ENCODE measurements around the gene ANO6. TPM values are rescaled to one million over a fixed set of nuclear protein-coding genes. Genes with fewer than 3 reads are reported as not detected.
"Not testable (repeated sequence)": the region's sequence is repeated elsewhere in the genome, so short reads cannot be mapped to it uniquely, and the experiment has no call there.

ANO6 gene
- polyA plus RNA-seq, 1 donor from 2014 or later, result 9.0 TPM

GRCh38 chr12:45388545-45388944 lies 172.7 kb downstream of the ANO6 start:
- H3K9ac ChIP-seq (ENCODE audit: low read length), result no peak overlapping the region
- H3K4me3 ChIP-seq (ENCODE audit: low read length), result no peak overlapping the region
- H3K36me3 ChIP-seq (ENCODE audit: insufficient read depth, low read length), result no peaks in the 10 kb centered on the region
- TF ChIP-seq REST (IDR thresholded peaks at IDR 0.05; ENCODE audit: borderline replicate concordance), result no peak
- peak; percentile 46 for TF ChIP-seq CTCF (IDR thresholded peaks at IDR 0.05; ENCODE audit: poor library complexity, severe bottlenecking)
- no peak for TF ChIP-seq EP300 (conservative IDR thresholded peaks at IDR 0.05; ENCODE audit: poor library complexity, severe bottlenecking)
- no peak for TF ChIP-seq MXI1 (conservative IDR thresholded peaks at IDR 0.05; ENCODE audit: poor library complexity, severe bottlenecking)
- TF ChIP-seq TAF1 (IDR thresholded peaks at IDR 0.05; ENCODE audit: low read depth), result no peak
- TF ChIP-seq RAD21 (conservative IDR thresholded peaks at IDR 0.05), result peak; percentile 39
- peak; percentile 66 for TF ChIP-seq SMC3 (conservative IDR thresholded peaks at IDR 0.05; ENCODE audit: poor library complexity)
- no peak for TF ChIP-seq POLR2AphosphoS5 (IDR thresholded peaks at IDR 0.05)
- no peak for TF ChIP-seq EZH2 (IDR thresholded peaks at IDR 0.05; ENCODE audit: borderline replicate concordance, insufficient read depth, low read length, poor library complexity, severe bottlenecking)
- H3K79me2 ChIP-seq (replicated peaks; ENCODE audit: insufficient read depth, low read length), result no peaks in the 10 kb centered on the region
- H3K4me2 ChIP-seq (ENCODE audit: low read length), result no peak overlapping the region
- H3K27me3 ChIP-seq (ENCODE audit: insufficient read depth, low read depth, low read length), result no peaks in the 10 kb centered on the region
- no peaks in the 10 kb centered on the region for H3K9me3 ChIP-seq (ENCODE audit: low read length)
- no peaks in the 10 kb centered on the region for H4K20me1 ChIP-seq (ENCODE audit: insufficient read depth)
- no peak overlapping the region for H3K27ac ChIP-seq (ENCODE audit: low read length)
- H2AFZ ChIP-seq (ENCODE audit: low read depth, low read length), result no peak overlapping the region
- no peaks in the 10 kb centered on the region for H3K9me2 ChIP-seq (ENCODE audit: insufficient read depth, low read length)
- H3F3A ChIP-seq (ENCODE audit: insufficient read depth, low read length, poor library complexity, severe bottlenecking), result no peaks in the 10 kb centered on the region

- TF ChIP-seq POLR2AphosphoS5 (IDR thresholded peaks at IDR 0.05), result no peak
- no peak for TF ChIP-seq RAD21 (conservative IDR thresholded peaks at IDR 0.05)
- TF ChIP-seq TAF1 (IDR thresholded peaks at IDR 0.05; ENCODE audit: low read depth), result no peak
- TF ChIP-seq MXI1 (conservative IDR thresholded peaks at IDR 0.05; ENCODE audit: poor library complexity, severe bottlenecking), result no peak
- no peak for TF ChIP-seq CTCF (IDR thresholded peaks at IDR 0.05; ENCODE audit: poor library complexity, severe bottlenecking)
- TF ChIP-seq EZH2 (IDR thresholded peaks at IDR 0.05; ENCODE audit: borderline replicate concordance, insufficient read depth, low read length, poor library complexity, severe bottlenecking), result no peak
- no peak for TF ChIP-seq SMC3 (conservative IDR thresholded peaks at IDR 0.05; ENCODE audit: poor library complexity)
- no peak for TF ChIP-seq EP300 (conservative IDR thresholded peaks at IDR 0.05; ENCODE audit: poor library complexity, severe bottlenecking)
- TF ChIP-seq REST (IDR thresholded peaks at IDR 0.05; ENCODE audit: borderline replicate concordance), result no peak
- Histone ChIP-seq H3K4me3 (ENCODE audit: low read length) (no peak overlapping the region), H2AFZ (ENCODE audit: low read depth, low read length) (no peak overlapping the region), H3F3A (ENCODE audit: insufficient read depth, low read length, poor library complexity, severe bottlenecking) (no peaks in the 10 kb centered on the region), H3K4me2 (ENCODE audit: low read length) (no peak overlapping the region), H3K9ac (ENCODE audit: low read length) (no peak overlapping the region), H3K36me3 (ENCODE audit: insufficient read depth, low read length) (no peaks in the 10 kb centered on the region), H3K27ac (ENCODE audit: low read length) (no peak overlapping the region), H3K27me3 (ENCODE audit: insufficient read depth, low read depth, low read length) (no peaks in the 10 kb centered on the region), H3K9me2 (ENCODE audit: insufficient read depth, low read length) (no peaks in the 10 kb centered on the region), H3K9me3 (ENCODE audit: low read length) (no peaks in the 10 kb centered on the region), H3K79me2 (replicated peaks; ENCODE audit: insufficient read depth, low read length) (no peaks in the 10 kb centered on the region), H4K20me1 (ENCODE audit: insufficient read depth) (no peaks in the 10 kb centered on the region)
Observed at GRCh38 chr12:45389426-45389825, 173.5 kb downstream of the ANO6 start.

- H3K79me2 ChIP-seq (replicated peaks; ENCODE audit: insufficient read depth, low read length); H3K9ac ChIP-seq (ENCODE audit: low read length); H3K4me2 ChIP-seq (ENCODE audit: low read length); H3K27ac ChIP-seq (ENCODE audit: low read length); H3K27me3 ChIP-seq (ENCODE audit: insufficient read depth, low read depth, low read length); H4K20me1 ChIP-seq (ENCODE audit: insufficient read depth); H3K36me3 ChIP-seq (ENCODE audit: insufficient read depth, low read length); H3F3A ChIP-seq (ENCODE audit: insufficient read depth, low read length, poor library complexity, severe bottlenecking); H3K9me2 ChIP-seq (ENCODE audit: insufficient read depth, low read length); H3K4me3 ChIP-seq (ENCODE audit: low read length); H2AFZ ChIP-seq (ENCODE audit: low read depth, low read length); H3K9me3 ChIP-seq (ENCODE audit: low read length): not testable (repeated sequence)
Observed at GRCh38 chr12:45397499-45397898, 181.6 kb downstream of the ANO6 start.
